ENCODE measurements around the gene FAM111B. TPM values are rescaled to one million over a fixed set of nuclear protein-coding genes. Genes with fewer than 3 reads are reported as not detected.
A peak's percentile ranks its signal among the peaks of the same experiment; 100 is the strongest.
"Not testable (repeated sequence)": the region's sequence is repeated elsewhere in the genome, so short reads cannot be mapped to it uniquely, and the experiment has no call there.

Gene FAM111B
- total and polyA plus RNA-seq, 7 experiments from 2014 or later, result 0.11 to 79.8 (median 0.42) TPM; not detected in 3

DNA sequence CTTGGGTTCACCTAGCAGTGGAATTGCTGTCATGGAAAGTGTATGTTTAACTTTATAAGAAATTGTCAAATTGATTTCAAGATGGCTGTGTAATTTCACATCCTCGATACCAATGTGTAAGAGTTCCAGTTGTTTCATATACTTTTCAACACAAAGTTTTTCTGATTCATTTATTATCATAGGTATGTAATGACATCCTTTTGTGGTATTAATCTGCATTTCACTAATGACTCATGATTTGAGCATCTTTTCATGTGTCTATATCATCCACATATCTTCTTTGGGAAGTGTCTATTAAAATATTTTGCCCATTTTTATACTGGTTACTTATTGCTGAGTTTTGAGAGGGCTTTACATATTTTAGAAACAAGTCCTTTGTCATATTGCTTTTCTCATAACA is 38.0 kb upstream of the FAM111B start:
- H3K27ac Mint-ChIP-seq, result no peak overlapping the region
- ATAC-seq, result no peak
- ChIA-PET CTCF (no interaction called here), POLR2A (no interaction called here)
- H3K4me1 ChIP-seq (ENCODE audit: control insufficient read depth in 2 of 2, insufficient read depth in 2 of 2, low read length in 2 of 2), result no peaks in the 10 kb centered on the region
- H3K27me3 Mint-ChIP-seq, result peaks cover 40 to 54% (median 50%) of the 10 kb centered on the region in 5 donors
- intact Hi-C loops (cut with micrococcal nuclease), result no loop called here
- peaks cover 0 to 8% (median 0%) of the 10 kb centered on the region in 11 donors for H3K9me3 Mint-ChIP-seq
- no peaks in the 10 kb centered on the region for H3K27me3 ChIP-seq (ENCODE audit: control insufficient read depth in 2 of 2, insufficient read depth in 2 of 2, low read length in 2 of 2)
- no peaks in the 10 kb centered on the region for H3K36me3 ChIP-seq (ENCODE audit: control insufficient read depth in 2 of 3, insufficient read depth in 3 of 3, low read length in 3 of 3)
- no peaks in the 10 kb centered on the region for H3K9me3 ChIP-seq (ENCODE audit: control insufficient read depth in 2 of 3, low read length in 3 of 3)
- no peak overlapping the region for H3K4me3 ChIP-seq (ENCODE audit: low read length)
- H3K4me3 Mint-ChIP-seq, result no peak overlapping the region
- no peak for DNase-seq
- H3K27ac ChIP-seq (ENCODE audit: low read depth, low read length), result no peak overlapping the region
- peaks cover 0 to 2% (median 0%) of the 10 kb centered on the region in 7 donors for H3K4me1 Mint-ChIP-seq
- no peaks in the 10 kb centered on the region for H3K36me3 Mint-ChIP-seq

DNA sequence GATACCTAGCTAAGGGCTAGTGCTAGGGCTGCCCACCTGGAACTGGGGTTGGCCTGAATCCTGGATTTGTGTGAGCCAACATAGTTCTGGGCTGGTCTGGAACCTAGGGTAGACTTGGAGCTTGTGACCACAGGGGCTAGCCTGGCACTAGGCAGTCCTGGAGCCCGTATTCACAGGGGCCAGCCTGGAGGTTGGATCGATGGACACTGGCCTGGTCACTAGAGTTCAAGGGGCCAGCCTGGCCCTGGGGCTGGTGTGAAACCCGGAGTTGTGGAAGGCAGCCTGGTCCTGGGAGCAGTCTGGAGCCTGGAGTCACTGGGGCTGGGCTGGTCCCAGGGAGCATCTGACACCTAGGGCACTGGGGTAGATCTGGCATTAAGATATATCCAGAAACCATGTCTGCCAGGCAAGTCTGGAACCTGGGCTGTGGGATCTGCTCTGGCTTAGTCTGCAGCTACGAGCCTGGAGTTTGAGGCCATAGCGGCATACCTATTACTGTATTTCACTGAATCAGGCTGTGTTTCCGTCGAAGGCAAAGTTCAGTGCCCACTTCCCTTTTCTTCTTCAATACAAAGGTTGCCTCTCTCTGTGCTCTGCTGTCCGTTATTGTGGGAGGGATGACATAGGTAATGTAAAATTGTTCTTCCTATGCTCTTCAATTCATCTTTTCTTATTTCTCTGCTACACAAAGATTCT is 30.0 kb upstream of the FAM111B start:
- Mint-ChIP-seq H3K27ac (no peak overlapping the region), H3K36me3 (peaks cover 0 to 5% (median 0%) of the 10 kb centered on the region in 5 donors), H3K27me3 (peaks cover 24 to 41% (median 34%) of the 10 kb centered on the region in 5 donors), H3K4me3 (no peak overlapping the region), H3K9me3 (peaks cover 0 to 22% (median 6%) of the 10 kb centered on the region in 11 donors), H3K4me1 (peaks cover 5 to 13% (median 9%) of the 10 kb centered on the region in 7 donors)
- H3K4me3 ChIP-seq (ENCODE audit: low read length), result no peak overlapping the region
- ATAC-seq (peak; percentile 40), DNase-seq (no peak)
- no peaks in the 10 kb centered on the region for H3K27me3 ChIP-seq (ENCODE audit: control insufficient read depth in 2 of 2, insufficient read depth in 2 of 2, low read length in 2 of 2)
- POLR2A ChIA-PET, result no interaction called here
- intact Hi-C loops (cut with micrococcal nuclease), result no loop called here
- no peaks in the 10 kb centered on the region for H3K36me3 ChIP-seq (ENCODE audit: control insufficient read depth in 2 of 3, insufficient read depth in 3 of 3, low read length in 3 of 3)
- CTCF ChIA-PET, result interaction anchor here (0.6 kb wide), 1 partner anchor 25 kb away, joined by 3 read pairs; no protein-coding TSS in a partner anchor
- H3K9me3 ChIP-seq (ENCODE audit: control insufficient read depth in 2 of 3, low read length in 3 of 3), result no peaks in the 10 kb centered on the region
- no peaks in the 10 kb centered on the region for H3K4me1 ChIP-seq (ENCODE audit: control insufficient read depth in 2 of 2, insufficient read depth in 2 of 2, low read length in 2 of 2)
- no peak overlapping the region for H3K27ac ChIP-seq (ENCODE audit: low read depth, low read length)

DNA sequence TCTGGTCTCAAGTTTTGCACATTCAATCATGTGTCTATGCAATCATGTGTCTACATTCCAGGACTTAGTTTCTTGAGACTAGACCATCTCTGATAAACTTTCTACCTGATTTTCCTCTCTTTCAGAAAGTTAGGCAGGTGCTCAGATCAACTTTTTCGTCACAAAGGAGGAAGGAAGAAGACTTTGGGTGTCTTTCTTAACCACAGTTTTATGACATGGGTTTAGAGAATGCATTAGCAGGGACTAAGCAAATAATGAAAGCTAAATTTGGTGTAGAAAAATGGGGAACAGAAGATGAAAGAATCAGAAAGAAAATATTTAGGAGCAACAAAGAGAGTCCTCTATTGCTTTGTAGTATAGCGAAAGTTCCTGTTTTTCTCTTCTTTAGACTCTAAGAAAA is 28.6 kb upstream of the FAM111B start:
- Histone ChIP-seq H3K27me3 (ENCODE audit: control insufficient read depth in 2 of 2, insufficient read depth in 2 of 2, low read length in 2 of 2) (no peaks in the 10 kb centered on the region), H3K27ac (ENCODE audit: low read depth, low read length) (no peak overlapping the region), H3K4me3 (ENCODE audit: low read length) (no peak overlapping the region), H3K4me1 (ENCODE audit: control insufficient read depth in 2 of 2, insufficient read depth in 2 of 2, low read length in 2 of 2) (no peaks in the 10 kb centered on the region), H3K36me3 (ENCODE audit: control insufficient read depth in 2 of 3, insufficient read depth in 3 of 3, low read length in 3 of 3) (no peaks in the 10 kb centered on the region), H3K9me3 (ENCODE audit: control insufficient read depth in 2 of 3, low read length in 3 of 3) (no peaks in the 10 kb centered on the region)
- Mint-ChIP-seq H3K36me3 (peaks cover 0 to 5% (median 0%) of the 10 kb centered on the region in 5 donors), H3K9me3 (peaks cover 0 to 20% (median 6%) of the 10 kb centered on the region in 11 donors), H3K4me1 (peaks cover 5 to 13% (median 9%) of the 10 kb centered on the region in 7 donors), H3K4me3 (no peak overlapping the region), H3K27me3 (peaks cover 18 to 40% (median 30%) of the 10 kb centered on the region in 5 donors), H3K27ac (no peak overlapping the region)
- POLR2A ChIA-PET, result no interaction called here
- DNase-seq, result no peak
- intact Hi-C loops (cut with micrococcal nuclease), result no loop called here
- ATAC-seq, result no peak
- CTCF ChIA-PET, result interaction anchor here (0.8 to 1.3 kb wide), 2 partner anchors 31 to 57 kb away, joined by 3 read pairs; no protein-coding TSS in a partner anchor

DNA sequence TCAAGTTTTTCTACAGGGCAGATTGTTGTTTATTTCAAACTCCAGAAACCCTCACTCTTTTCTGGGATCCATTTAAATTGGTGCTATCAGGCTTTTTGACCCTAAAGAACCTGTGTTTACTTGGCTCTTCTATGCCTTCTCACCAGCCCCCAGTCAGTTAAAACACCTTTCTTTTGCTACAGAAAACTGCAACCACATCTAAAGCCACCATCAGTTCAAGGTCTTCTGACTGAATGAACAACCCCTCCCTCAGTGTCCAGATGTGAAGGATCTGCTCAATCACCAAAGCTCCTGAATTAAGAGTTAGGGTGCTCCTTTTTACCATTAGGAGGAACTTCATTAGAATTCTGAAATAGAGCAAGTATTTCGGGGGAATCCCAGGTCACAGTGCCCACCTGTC is 28.0 kb upstream of the FAM111B start:
- Mint-ChIP-seq H3K27me3 (peaks cover 16 to 44% (median 24%) of the 10 kb centered on the region in 5 donors), H3K4me1 (peaks cover 5 to 13% (median 9%) of the 10 kb centered on the region in 7 donors)
- no peaks in the 10 kb centered on the region for H3K36me3 ChIP-seq (ENCODE audit: control insufficient read depth in 2 of 3, insufficient read depth in 3 of 3, low read length in 3 of 3)

DNA sequence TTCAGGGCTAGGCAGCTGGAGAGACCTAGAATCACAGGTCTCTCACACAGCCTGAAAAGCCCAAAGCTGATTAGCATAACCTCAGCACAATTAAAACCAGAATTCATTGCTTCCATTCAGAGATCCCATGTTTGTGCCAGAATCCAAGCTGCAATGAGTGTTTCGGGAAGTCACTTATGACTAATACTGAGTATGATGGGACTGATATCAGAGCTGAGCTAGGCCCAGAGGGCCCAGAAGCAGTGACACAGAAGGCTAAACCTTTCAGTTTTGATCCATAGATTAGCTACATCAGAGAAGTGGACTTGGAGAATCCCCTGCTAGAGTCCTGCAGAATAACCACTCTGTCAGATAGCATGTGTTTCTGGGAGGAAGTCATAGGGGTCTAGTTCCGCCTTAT is 26.6 kb upstream of the FAM111B start:
- H3K27me3 ChIP-seq (ENCODE audit: control insufficient read depth in 2 of 2, insufficient read depth in 2 of 2, low read length in 2 of 2); H3K36me3 Mint-ChIP-seq; H3K9me3 Mint-ChIP-seq; H3K27ac Mint-ChIP-seq; POLR2A ChIA-PET; DNase-seq; H3K36me3 ChIP-seq (ENCODE audit: control insufficient read depth in 2 of 3, insufficient read depth in 3 of 3, low read length in 3 of 3); H3K4me1 ChIP-seq (ENCODE audit: control insufficient read depth in 2 of 2, insufficient read depth in 2 of 2, low read length in 2 of 2); H3K9me3 ChIP-seq (ENCODE audit: control insufficient read depth in 2 of 3, low read length in 3 of 3); H3K4me3 ChIP-seq (ENCODE audit: low read length); intact Hi-C loops (cut with micrococcal nuclease); ATAC-seq; CTCF ChIA-PET; H3K4me3 Mint-ChIP-seq; H3K27ac ChIP-seq (ENCODE audit: low read depth, low read length): not testable (repeated sequence)
- H3K27me3 Mint-ChIP-seq, result peaks cover 4 to 37% (median 11%) of the 10 kb centered on the region in 5 donors
- peaks cover 5 to 13% (median 9%) of the 10 kb centered on the region in 7 donors for H3K4me1 Mint-ChIP-seq

More for the DNA sequence above, 28.0 kb upstream of the FAM111B start:
- Histone ChIP-seq H3K4me1 (ENCODE audit: control insufficient read depth in 2 of 2, insufficient read depth in 2 of 2, low read length in 2 of 2) (no peaks in the 10 kb centered on the region), H3K27ac (ENCODE audit: low read depth, low read length) (no peak overlapping the region), H3K27me3 (ENCODE audit: control insufficient read depth in 2 of 2, insufficient read depth in 2 of 2, low read length in 2 of 2) (no peaks in the 10 kb centered on the region), H3K4me3 (ENCODE audit: low read length) (no peak overlapping the region), H3K9me3 (ENCODE audit: control insufficient read depth in 2 of 3, low read length in 3 of 3) (no peaks in the 10 kb centered on the region)
- ATAC-seq, result no peak
- peaks cover 0 to 14% (median 4%) of the 10 kb centered on the region in 11 donors for H3K9me3 Mint-ChIP-seq
- H3K27ac Mint-ChIP-seq, result no peak overlapping the region
- H3K36me3 Mint-ChIP-seq, result peaks cover 0 to 5% (median 0%) of the 10 kb centered on the region in 5 donors
- intact Hi-C loops (cut with micrococcal nuclease), result no loop called here
- no peak overlapping the region for H3K4me3 Mint-ChIP-seq
- no peak for DNase-seq
- ChIA-PET CTCF (interaction anchor here (0.8 to 1.3 kb wide), 2 partner anchors 30 to 56 kb away, joined by 3 read pairs; no protein-coding TSS in a partner anchor), POLR2A (no interaction called here)

DNA sequence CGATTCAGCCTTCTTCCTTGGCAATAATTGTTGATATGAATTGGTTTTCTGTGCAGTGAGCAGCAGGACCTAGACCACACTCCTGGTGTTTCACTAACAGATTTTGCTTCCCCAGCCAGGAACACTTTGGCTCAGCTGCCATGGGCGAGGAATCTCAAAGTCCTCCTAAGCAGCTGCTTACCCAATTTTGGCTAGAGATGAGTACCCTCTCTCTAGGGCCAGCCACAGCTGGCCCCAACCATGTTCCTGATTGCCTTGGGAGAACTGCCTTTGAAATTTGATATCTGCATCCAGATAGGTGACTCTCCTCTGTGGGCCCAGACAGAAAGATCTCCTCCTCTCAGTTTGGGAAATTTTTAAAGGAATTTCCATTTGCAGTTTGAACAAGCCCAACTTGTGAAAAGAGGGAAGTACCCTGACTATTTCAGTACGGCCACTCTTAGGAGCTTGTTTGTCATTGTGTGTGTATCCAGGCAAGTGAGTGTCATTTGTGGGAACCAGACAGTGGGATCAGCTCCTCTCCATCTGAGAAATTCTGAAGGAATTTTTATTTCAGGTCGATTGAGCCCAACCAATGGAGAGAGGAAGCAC is 25.5 kb upstream of the FAM111B start:
- H3K36me3 Mint-ChIP-seq; H3K9me3 ChIP-seq (ENCODE audit: control insufficient read depth in 2 of 3, low read length in 3 of 3); POLR2A ChIA-PET; H3K9me3 Mint-ChIP-seq; H3K27me3 ChIP-seq (ENCODE audit: control insufficient read depth in 2 of 2, insufficient read depth in 2 of 2, low read length in 2 of 2); CTCF ChIA-PET; intact Hi-C loops (cut with micrococcal nuclease); H3K27ac Mint-ChIP-seq; H3K36me3 ChIP-seq (ENCODE audit: control insufficient read depth in 2 of 3, insufficient read depth in 3 of 3, low read length in 3 of 3); ATAC-seq; DNase-seq; H3K4me1 ChIP-seq (ENCODE audit: control insufficient read depth in 2 of 2, insufficient read depth in 2 of 2, low read length in 2 of 2); H3K4me3 Mint-ChIP-seq; H3K4me3 ChIP-seq (ENCODE audit: low read length); H3K27ac ChIP-seq (ENCODE audit: low read depth, low read length): not testable (repeated sequence)
- H3K4me1 Mint-ChIP-seq, result peaks cover 5 to 13% (median 9%) of the 10 kb centered on the region in 7 donors
- H3K27me3 Mint-ChIP-seq, result peaks cover 7 to 40% (median 10%) of the 10 kb centered on the region in 5 donors

Data from naive thymus-derived CD4-positive, alpha-beta T cell (primary cell).